Progenitor cell of endocrine pancreas (in vitro differentiated cells): ENCODE results near the gene PPP1R3G. TPM values are rescaled to one million over a fixed set of nuclear protein-coding genes. Genes with fewer than 3 reads are reported as not detected.
"Not testable (repeated sequence)": the region's sequence is repeated elsewhere in the genome, so short reads cannot be mapped to it uniquely, and the experiment has no call there.

Experiments
- DNase-seq: peaks from one replicate; pipeline ENCODE4 v3.0.0; 2021; ENCODE audit warnings: low spot score; ENCODE audit not compliant: unreplicated experiment
- H3K27ac Mint-ChIP-seq: 2 replicates; pipeline ENCODE4 v1.8.0; 2021; ENCODE audit warnings: mild to moderate bottlenecking, moderate library complexity, mixed read lengths
- H3K27me3 Mint-ChIP-seq: 2 replicates; pipeline ENCODE4 v1.8.0; 2021; ENCODE audit warnings: mixed read lengths
- H3K36me3 Mint-ChIP-seq: 2 replicates; pipeline ENCODE4 v1.8.0; 2022; ENCODE audit warnings: mixed read lengths; ENCODE audit not compliant: insufficient read depth
- H3K4me1 Mint-ChIP-seq: 2 replicates; pipeline ENCODE4 v1.8.0; 2021; ENCODE audit warnings: low read depth, mixed read lengths
- H3K4me3 Mint-ChIP-seq: 2 replicates; pipeline ENCODE4 v1.8.0; 2021; ENCODE audit warnings: low read depth, mild to moderate bottlenecking, moderate library complexity, mixed read lengths
- H3K9me3 Mint-ChIP-seq: 2 replicates; pipeline ENCODE4 v1.8.0; 2021; ENCODE audit warnings: low read depth, mixed read lengths
- total RNA-seq: library from RNA; stranded (reverse); gene quantifications from 2 replicates; pipeline ENCODE4 v1.2.1, GENCODE V29; 2021
- TF ChIP-seq, protein P1 (sequence below): fragments of 200-600 bp; sonication (generic); IDR thresholded peaks from one replicate; pipeline ENCODE4 v1.5.0; 2021; ENCODE audit warnings: antibody characterized with exemption, mild to moderate bottlenecking; ENCODE audit not compliant: unreplicated experiment

The PPP1R3G gene
- total RNA-seq, 1 donor from 2014 or later: 0.07 TPM

DNA sequence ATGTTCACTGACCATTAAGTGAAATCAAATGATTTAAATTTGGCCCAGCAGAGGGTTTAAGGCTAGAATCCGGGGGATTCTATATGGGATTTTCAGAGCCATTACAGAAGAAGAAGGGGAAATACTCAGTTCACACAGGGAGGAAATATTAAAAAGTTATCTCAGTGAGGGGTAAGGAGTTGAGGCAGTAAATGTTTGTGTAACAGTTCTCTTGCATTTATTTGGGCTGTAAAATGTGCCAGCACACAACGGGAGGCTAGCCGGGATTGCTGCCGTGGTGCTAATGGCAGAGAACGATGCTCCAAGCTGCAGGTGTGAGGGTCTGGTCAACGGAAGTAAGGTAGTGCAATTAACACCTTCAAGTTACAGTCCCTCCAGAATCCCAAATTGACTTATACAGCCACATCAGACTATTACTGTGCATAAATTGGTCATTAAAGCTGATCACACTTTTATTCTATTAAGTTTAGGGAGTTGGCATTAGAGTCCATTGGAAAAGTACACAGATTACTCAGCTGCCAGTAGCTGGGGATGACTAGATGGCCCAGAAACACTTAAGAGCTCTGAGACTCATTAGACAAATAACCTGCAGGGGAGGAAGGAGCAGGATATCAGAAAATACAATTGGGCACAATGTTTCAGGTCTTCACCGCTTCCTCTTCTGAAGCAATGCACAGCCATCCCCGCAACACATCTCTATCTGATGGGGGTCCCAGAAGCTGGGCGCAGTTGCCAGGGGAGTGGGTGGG lies 31.3 kb downstream of the PPP1R3G start:
- H3K4me3 Mint-ChIP-seq: no peak overlapping the region
- no peaks in the 10 kb centered on the region for H3K9me3 Mint-ChIP-seq
- H3K27me3 Mint-ChIP-seq: no peaks in the 10 kb centered on the region
- H3K4me1 Mint-ChIP-seq: no peaks in the 10 kb centered on the region
- TF ChIP-seq, protein P1, sequence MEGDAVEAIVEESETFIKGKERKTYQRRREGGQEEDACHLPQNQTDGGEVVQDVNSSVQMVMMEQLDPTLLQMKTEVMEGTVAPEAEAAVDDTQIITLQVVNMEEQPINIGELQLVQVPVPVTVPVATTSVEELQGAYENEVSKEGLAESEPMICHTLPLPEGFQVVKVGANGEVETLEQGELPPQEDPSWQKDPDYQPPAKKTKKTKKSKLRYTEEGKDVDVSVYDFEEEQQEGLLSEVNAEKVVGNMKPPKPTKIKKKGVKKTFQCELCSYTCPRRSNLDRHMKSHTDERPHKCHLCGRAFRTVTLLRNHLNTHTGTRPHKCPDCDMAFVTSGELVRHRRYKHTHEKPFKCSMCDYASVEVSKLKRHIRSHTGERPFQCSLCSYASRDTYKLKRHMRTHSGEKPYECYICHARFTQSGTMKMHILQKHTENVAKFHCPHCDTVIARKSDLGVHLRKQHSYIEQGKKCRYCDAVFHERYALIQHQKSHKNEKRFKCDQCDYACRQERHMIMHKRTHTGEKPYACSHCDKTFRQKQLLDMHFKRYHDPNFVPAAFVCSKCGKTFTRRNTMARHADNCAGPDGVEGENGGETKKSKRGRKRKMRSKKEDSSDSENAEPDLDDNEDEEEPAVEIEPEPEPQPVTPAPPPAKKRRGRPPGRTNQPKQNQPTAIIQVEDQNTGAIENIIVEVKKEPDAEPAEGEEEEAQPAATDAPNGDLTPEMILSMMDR: no peak
- H3K36me3 Mint-ChIP-seq: peaks cover 2% of the 10 kb centered on the region
- no peak for DNase-seq
- no peak overlapping the region for H3K27ac Mint-ChIP-seq

DNA sequence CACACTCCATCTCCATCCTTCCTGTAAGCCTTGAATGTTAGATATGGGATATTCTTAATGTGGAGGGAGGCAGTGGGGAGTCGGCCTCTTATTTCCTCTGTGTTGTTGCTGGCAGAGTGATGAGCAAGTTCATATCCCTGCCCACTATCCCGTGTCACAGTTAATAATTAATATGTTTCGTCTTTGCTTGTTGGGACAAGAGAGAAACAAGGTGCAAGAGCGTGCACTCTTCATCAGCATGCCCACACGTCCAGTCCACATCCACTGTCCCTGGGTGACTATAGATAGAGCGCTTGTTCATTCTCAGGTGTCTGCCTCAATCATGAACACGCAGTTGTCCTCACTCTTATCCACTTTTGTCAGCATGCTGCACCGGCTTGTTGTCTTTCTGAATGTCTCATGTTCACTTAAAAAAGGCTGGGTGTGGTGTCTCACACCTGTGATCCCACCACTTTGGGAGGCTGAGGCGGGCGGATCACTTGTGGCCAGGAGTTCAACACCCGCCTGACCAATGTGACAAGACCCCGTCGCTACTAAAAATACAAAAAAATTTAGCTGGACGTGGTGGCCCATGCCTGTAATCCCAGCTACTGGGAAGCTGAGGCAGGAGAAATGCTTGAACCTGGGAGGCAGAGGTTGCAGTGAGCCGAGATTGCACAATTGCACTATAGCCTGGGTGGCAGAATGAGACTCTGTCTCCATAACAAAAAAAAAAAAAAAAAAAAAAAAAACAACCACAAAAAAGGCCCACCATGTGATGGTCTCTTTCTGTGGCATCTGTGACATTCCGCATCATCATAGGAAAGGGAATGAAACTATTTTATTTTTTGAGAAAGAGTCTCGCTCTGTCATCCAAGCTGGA lies 34.2 kb downstream of the PPP1R3G start:
- Mint-ChIP-seq H3K9me3 (no peaks in the 10 kb centered on the region), H3K27ac (no peak overlapping the region), H3K4me1 (no peaks in the 10 kb centered on the region), H3K4me3 (no peak overlapping the region), H3K36me3 (no peaks in the 10 kb centered on the region), H3K27me3 (no peaks in the 10 kb centered on the region)
- no peak for DNase-seq
- TF ChIP-seq, protein P1: no peak

DNA sequence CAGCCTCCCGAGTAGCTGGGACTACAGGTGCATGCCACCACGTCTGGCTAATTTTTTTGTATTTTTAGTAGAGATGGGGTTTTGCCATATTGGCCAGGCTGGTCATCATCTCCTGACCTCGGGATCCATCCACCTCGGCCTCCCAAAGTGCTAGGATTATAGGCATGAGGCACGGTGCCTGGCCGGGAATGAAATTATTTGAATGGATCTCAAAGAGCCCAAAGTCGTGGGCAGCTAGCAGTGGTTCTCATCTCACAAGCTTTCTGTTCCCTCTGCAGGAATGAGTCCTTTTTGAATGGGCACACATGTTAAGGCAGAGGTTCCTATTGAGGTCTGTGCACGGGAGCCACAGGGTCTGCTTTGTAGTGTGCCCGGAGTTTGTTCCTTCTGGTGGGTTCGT lies 34.9 kb downstream of the PPP1R3G start:
- Mint-ChIP-seq H3K4me1 (no peaks in the 10 kb centered on the region), H3K27me3 (no peaks in the 10 kb centered on the region), H3K27ac (no peak overlapping the region), H3K36me3 (no peaks in the 10 kb centered on the region), H3K4me3 (no peak overlapping the region), H3K9me3 (no peaks in the 10 kb centered on the region)
- TF ChIP-seq, protein P1: no peak
- DNase-seq: no peak

DNA sequence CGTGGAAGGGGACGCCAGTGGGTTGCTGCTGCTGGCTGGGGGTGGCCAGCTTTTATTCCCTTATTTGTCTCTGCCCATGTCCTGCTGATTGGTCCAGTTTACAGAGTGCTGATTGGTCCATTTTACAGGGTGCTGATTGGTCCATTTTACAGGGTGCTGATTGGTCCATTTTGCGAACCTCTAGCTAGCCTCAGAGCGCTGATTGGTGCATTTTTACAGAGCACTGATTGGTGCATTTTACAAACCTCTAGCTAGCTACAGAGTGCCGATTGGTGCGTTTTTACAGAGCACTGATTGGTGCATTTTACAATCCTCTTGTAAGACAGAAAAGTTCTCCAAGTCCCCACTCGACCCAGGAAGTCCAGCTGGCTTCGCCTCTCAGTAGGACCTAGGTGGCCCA lies 35.4 kb downstream of the PPP1R3G start:
- H3K4me3 Mint-ChIP-seq, DNase-seq, H3K9me3 Mint-ChIP-seq, H3K4me1 Mint-ChIP-seq, H3K27me3 Mint-ChIP-seq, H3K27ac Mint-ChIP-seq, H3K36me3 Mint-ChIP-seq: not testable (repeated sequence)

DNA sequence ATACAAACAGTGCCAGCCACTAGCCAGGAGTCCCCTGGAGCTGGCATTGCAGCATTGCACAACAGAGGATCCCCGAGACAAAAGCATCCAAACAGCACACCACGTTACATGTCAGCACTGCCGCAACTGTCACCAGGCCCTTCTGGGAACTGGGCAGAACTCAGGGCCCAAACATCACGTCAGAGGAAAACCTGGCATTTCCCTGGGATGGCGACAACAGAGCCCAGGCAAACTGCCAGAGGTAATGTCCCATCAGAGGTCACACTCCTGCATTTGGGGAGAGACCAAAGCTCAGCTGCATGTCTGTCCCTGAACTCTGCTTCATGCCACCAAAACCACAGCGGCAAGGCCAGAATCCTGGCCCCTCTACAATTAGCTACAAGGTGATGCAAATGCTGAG lies 36.3 kb downstream of the PPP1R3G start:
- H3K36me3 Mint-ChIP-seq: no peaks in the 10 kb centered on the region
- no peaks in the 10 kb centered on the region for H3K27me3 Mint-ChIP-seq
- H3K4me3 Mint-ChIP-seq: no peak overlapping the region
- TF ChIP-seq, protein P1: no peak
- peaks cover 5% of the 10 kb centered on the region for H3K4me1 Mint-ChIP-seq
- H3K27ac Mint-ChIP-seq: no peak overlapping the region
- DNase-seq: no peak
- no peaks in the 10 kb centered on the region for H3K9me3 Mint-ChIP-seq
